Ovary (tissue), 9 donors: ENCODE measurements around the gene IRAK1. TPM values are rescaled to one million over a fixed set of nuclear protein-coding genes. Genes with fewer than 3 reads are reported as not detected.

Experiments
- DNase-seq, 5 donors: peaks; one replicate each; pipeline ENCODE4 v3.0.0-alpha.2; 2019 to 2020
- H3K27ac ChIP-seq, 2 donors: fragments of 200-600 bp; one replicate each; pipeline versions ENCODE4 v1.5.1 to v1.8.0; 2019 to 2022
- H3K27me3 ChIP-seq: fragments of 200-600 bp; one replicate; pipeline ENCODE4 v1.8.0; 2022
- H3K36me3 ChIP-seq: fragments of 200-600 bp; sonication (generic); one replicate; pipeline ENCODE4 v1.5.1; 2019
- H3K4me1 ChIP-seq: one replicate; pipeline ENCODE4 v1.8.1; 2013; ENCODE audit warnings: mild to moderate bottlenecking, moderate library complexity; ENCODE audit not compliant: insufficient read depth
- H3K4me3 ChIP-seq: fragments of 200-600 bp; sonication (generic); one replicate; pipeline ENCODE4 v1.5.1; 2017
- H3K9me3 ChIP-seq, 2 donors: fragments of 200-600 bp in 1 of 2; sonication (generic) in 1 of 2; one replicate each; pipeline versions ENCODE4 v1.5.1 to v1.8.1; 2013 to 2019; ENCODE audit warnings: mild to moderate bottlenecking in 1 of 2, moderate library complexity in 1 of 2
- CTCF ChIP-seq, 3 donors: fragments of 450-650 bp in 2 of 3; fragments of 200-600 bp in 1 of 3; IDR thresholded peaks; one replicate each; pipeline versions ENCODE4 v1.5.1 to v1.8.0; 2016 to 2022; ENCODE audit warnings: antibody characterized with exemption in 3 of 3, mild to moderate bottlenecking in 1 of 3
- EP300 ChIP-seq: sonication (generic); formaldehyde crosslinking; IDR thresholded peaks from one replicate; pipeline ENCODE4 v1.6.1; 2017; ENCODE audit warnings: antibody characterized with exemption
- POLR2A ChIP-seq: fragments of 450-650 bp; IDR thresholded peaks from one replicate; pipeline ENCODE4 v1.6.1; 2017; ENCODE audit warnings: antibody characterized with exemption, mild to moderate bottlenecking, moderate library complexity
- WGBS, 3 donors: extraction: QIAGEN DNeasy Blood & Tissue Kit in 1 of 3; methylation state at CpG; one replicate each; pipeline versions ENCODE4 v1.1.5 to v1.1.7; 2013 to 2017; 5-methylcytosine and 5-hydroxymethylcytosine counted together
- intact Hi-C, 4 donors: fragments of 100-400 bp; cut with DNase I; formaldehyde crosslinking; loops; one replicate each; pipeline versions ENCODE4 v1.11.0 to v1.15.1; 2022 to 2023
- polyA plus RNA-seq, 2 donors: library from polyadenylated mRNA; stranded (reverse); fragments of 200-250 nt in 1 of 2; fragments of 350-450 nt in 1 of 2; fragmentation: Illumina TruSeq in 1 of 2; extraction: RNeasy Lipid Tissue Mini Kit (QIAGEN cat#74804) in 1 of 2; gene quantifications; one replicate each; pipeline ENCODE4 v1.2.3, GENCODE V29; 2013 to 2014
- total RNA-seq, 7 donors: library from RNA; depleted of rRNA in 2 of 7; stranded (reverse); fragments of >200 nt in 2 of 7; fragmentation: NEBNext Ultra II Directional in 3 of 7; extraction: Animal tissue kit (Norgen Biotek cat#: 25700) in 3 of 7; gene quantifications; one replicate each; pipeline versions ENCODE4 v1.1.0 to v1.2.4, GENCODE V29; 2016 to 2023
- donor health status: DM: no; HTN: no; CAD: no; lungs with moderate emphysema.
- donor health status: DM: no; HTN: no; CAD: no.
- donor health status: Bipolar disorder and iron deficiency.
- donor health status: DM: yes; HTN: yes; CAD: no.
- donor health status: DM: no; HTN: no; CAD: no.
- donor health status: DM: yes; HTN: yes; CAD: no.

The IRAK1 gene
- total and polyA plus RNA-seq, 9 donors = 10.5 to 97.4 (median 36.1) TPM

GRCh38 chrX:154013614-154014360 is 5.9 kb downstream of the IRAK1 start:
- TF ChIP-seq EP300 = no peak
- TF ChIP-seq CTCF (IDR thresholded peaks at IDR 0.05) = peak; percentile 64 to 79 (median 65)
- WGBS, 3 donors = 40 to 49% (median 47%) methylated on average over 20 of the region's 20 CpGs
- H3K4me1 ChIP-seq = no peaks in the 10 kb centered on the region
- no peaks in the 10 kb centered on the region for H3K36me3 ChIP-seq
- peak in 3 of 5 donors; percentile 49 to 64 (median 62) for DNase-seq
- H3K4me3 ChIP-seq = no peak overlapping the region
- no peak overlapping the region for H3K27ac ChIP-seq
- intact Hi-C loops = no loop called here
- H3K27me3 ChIP-seq = no peaks in the 10 kb centered on the region
- no peaks in the 10 kb centered on the region for H3K9me3 ChIP-seq

- Histone ChIP-seq H3K9me3 (no peaks in the 10 kb centered on the region), H3K4me1 (no peaks in the 10 kb centered on the region), H3K36me3 (no peaks in the 10 kb centered on the region), H3K27me3 (no peaks in the 10 kb centered on the region), H3K27ac (no peak overlapping the region), H3K4me3 (no peak overlapping the region)
- DNase-seq = no peak
- 68 to 74% (median 72%) methylated on average over 11 to 17 of the region's 17 CpGs for WGBS, 3 donors
- intact Hi-C loops = no loop called here
- no peak for TF ChIP-seq CTCF (IDR thresholded peaks at IDR 0.05)
- no peak for TF ChIP-seq POLR2A
- TF ChIP-seq EP300 = no peak
Observed at GRCh38 chrX:154013001-154013421, 6.7 kb downstream of the IRAK1 start.

GRCh38 chrX:154012336-154012991 is 7.2 kb downstream of the IRAK1 start:
- no peak overlapping the region for H3K27ac ChIP-seq
- no peaks in the 10 kb centered on the region for H3K36me3 ChIP-seq
- intact Hi-C loops = no loop called here
- H3K4me3 ChIP-seq = no peak overlapping the region
- no peak for TF ChIP-seq POLR2A
- no peak for TF ChIP-seq EP300
- no peak for TF ChIP-seq CTCF (IDR thresholded peaks at IDR 0.05)
- H3K4me1 ChIP-seq = no peaks in the 10 kb centered on the region
- WGBS, 3 donors = 70 to 79% (median 75%) methylated on average over 17 of the region's 17 CpGs
- H3K27me3 ChIP-seq = no peaks in the 10 kb centered on the region
- H3K9me3 ChIP-seq = no peaks in the 10 kb centered on the region
- no peak for DNase-seq

- WGBS, 3 donors = 70 to 78% (median 70%) methylated on average over 16 to 18 of the region's 18 CpGs
- no peaks in the 10 kb centered on the region for H3K9me3 ChIP-seq
- intact Hi-C loops = no loop called here
- no peak overlapping the region for H3K4me3 ChIP-seq
- no peaks in the 10 kb centered on the region for H3K4me1 ChIP-seq
- no peaks in the 10 kb centered on the region for H3K27me3 ChIP-seq
- TF ChIP-seq EP300 (no peak), CTCF (IDR thresholded peaks at IDR 0.05) (no peak), POLR2A (no peak)
- no peak overlapping the region for H3K27ac ChIP-seq
- DNase-seq = no peak
- H3K36me3 ChIP-seq = no peaks in the 10 kb centered on the region
Observed at GRCh38 chrX:154011376-154012335, 8.0 kb downstream of the IRAK1 start.
